Measurements from ENCODE around the gene SNCAIP. TPM values are rescaled to one million over a fixed set of nuclear protein-coding genes. Genes with fewer than 3 reads are reported as not detected.

SNCAIP gene
- total RNA-seq, 2 donors from 2014 or later: not detected

DNA sequence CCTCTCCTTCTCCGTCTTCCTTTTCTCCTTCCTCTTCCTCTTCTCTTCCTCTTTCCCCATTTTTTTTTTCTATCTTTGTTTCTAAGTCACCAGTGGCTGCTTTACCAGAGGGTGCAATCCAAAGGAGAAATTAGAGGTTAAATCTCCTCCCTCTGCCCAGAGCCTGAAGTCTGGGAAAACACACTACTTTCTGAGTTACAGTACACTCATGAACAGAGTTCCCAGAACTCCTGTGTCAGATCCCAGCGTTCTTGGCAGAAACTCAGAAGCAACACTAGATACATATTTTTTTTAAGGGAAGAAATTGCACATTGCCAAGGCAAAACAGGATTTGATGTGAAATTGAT lies 189.0 kb downstream of the SNCAIP start:
- no peak for ATAC-seq (replicated peaks)
- H3K27me3 Mint-ChIP-seq: peaks cover 12% of the 10 kb centered on the region
- no peak overlapping the region for H3K4me3 Mint-ChIP-seq

DNA sequence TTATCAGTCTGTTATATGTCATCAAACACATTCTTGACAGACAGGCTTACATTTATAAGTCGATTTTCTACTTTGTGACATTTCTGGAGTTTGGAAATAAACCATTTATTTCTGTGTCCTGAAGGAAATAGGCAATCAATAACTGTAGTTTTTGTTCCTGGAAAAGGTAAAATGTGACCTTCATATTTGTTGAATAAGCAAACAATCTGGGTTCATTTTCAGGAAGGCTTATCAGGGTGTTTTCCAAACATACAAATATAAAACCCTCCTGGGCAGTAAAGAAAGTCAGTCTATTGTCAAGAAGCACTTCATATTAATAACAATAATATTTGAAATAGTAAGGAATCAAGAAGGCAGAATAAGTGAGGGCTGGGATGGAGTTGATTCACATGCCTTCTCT lies 195.0 kb downstream of the SNCAIP start:
- Mint-ChIP-seq H3K36me3 (ENCODE audit: low read depth) (no peaks in the 10 kb centered on the region), H3K27ac (no peak overlapping the region), H3K4me3 (no peak overlapping the region), H3K27me3 (no peaks in the 10 kb centered on the region), H3K4me1 (no peaks in the 10 kb centered on the region), H3K9me3 (no peaks in the 10 kb centered on the region)
- no peak for ATAC-seq (replicated peaks)

More for the DNA sequence above, 189.0 kb downstream of the SNCAIP start:
- Mint-ChIP-seq H3K4me1 (no peaks in the 10 kb centered on the region), H3K9me3 (no peaks in the 10 kb centered on the region), H3K36me3 (ENCODE audit: low read depth) (no peaks in the 10 kb centered on the region), H3K27ac (no peak overlapping the region)

DNA sequence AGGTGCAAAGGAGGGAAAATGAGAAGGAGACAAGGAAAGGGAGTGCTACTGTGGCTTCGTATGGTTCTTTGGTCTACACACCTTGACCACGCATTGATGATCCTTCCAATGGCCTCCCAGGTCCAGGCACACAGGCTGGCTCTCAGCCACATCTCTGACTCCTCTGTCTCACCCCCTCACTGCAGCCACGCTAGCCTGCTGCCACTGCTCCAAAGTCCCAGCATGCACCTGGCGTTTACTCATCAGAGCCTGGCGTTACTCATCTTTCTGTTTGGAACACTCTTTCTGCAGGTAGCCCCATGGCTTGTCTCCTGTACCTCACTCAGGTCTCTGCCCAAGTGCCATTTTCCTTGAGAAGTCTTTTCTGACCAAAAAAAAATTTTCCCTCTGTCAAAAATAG lies 195.5 kb downstream of the SNCAIP start:
- Mint-ChIP-seq H3K27ac (no peak overlapping the region), H3K4me3 (no peak overlapping the region), H3K36me3 (ENCODE audit: low read depth) (no peaks in the 10 kb centered on the region), H3K4me1 (no peaks in the 10 kb centered on the region), H3K27me3 (no peaks in the 10 kb centered on the region), H3K9me3 (no peaks in the 10 kb centered on the region)
- ATAC-seq (replicated peaks): no peak

DNA sequence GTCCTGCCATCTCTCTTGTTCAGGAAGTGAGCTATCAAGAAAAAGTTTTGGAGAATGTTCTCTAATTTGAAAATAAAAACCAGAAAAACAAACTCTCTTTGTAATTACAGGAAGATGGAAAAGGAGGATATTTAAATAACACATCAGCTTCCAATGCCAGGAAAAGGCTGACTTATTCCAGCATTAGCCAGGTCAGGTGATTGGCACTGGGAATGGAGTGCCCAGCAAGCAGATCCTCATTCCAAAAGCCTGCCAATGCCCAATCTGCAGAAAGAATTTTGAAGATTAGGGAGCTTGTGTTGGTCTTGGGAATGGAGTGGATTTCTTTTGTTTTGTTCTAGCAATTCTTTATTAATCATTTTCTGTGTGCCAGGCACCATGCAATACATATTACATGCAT lies 196.6 kb downstream of the SNCAIP start:
- no peaks in the 10 kb centered on the region for H3K27me3 Mint-ChIP-seq
- no peaks in the 10 kb centered on the region for H3K9me3 Mint-ChIP-seq
- H3K36me3 Mint-ChIP-seq (ENCODE audit: low read depth): no peaks in the 10 kb centered on the region
- ATAC-seq (replicated peaks): no peak
- no peaks in the 10 kb centered on the region for H3K4me1 Mint-ChIP-seq
- H3K27ac Mint-ChIP-seq: no peak overlapping the region
- H3K4me3 Mint-ChIP-seq: no peak overlapping the region

Other genes with a start within 250 kb of the SNCAIP start
- gene LOX, start 234.0 kb upstream of the SNCAIP start, total RNA-seq: not detected
- not detected for gene ZNF474, start 182.7 kb upstream of the SNCAIP start, total RNA-seq